Neural cell (in vitro differentiated cells): ENCODE results near the gene SIL1. TPM values are rescaled to one million over a fixed set of nuclear protein-coding genes. Genes with fewer than 3 reads are reported as not detected.

Source experiments
- H2AFZ ChIP-seq: fragments of 200-600, 300-800 bp; sonication (generic), shearing (Covaris generic); 2 replicates; pipeline ENCODE4 v1.6.0; 2014; ENCODE audit warnings: low read depth, mild to moderate bottlenecking, antibody characterized with exemption, low read length, moderate library complexity
- H3F3A ChIP-seq: fragments of 200-600 bp; shearing (Covaris generic); 2 replicates; pipeline ENCODE4 v1.6.1; 2016; ENCODE audit warnings: mild to moderate bottlenecking, moderate library complexity, mixed read lengths, antibody characterized with exemption, low read length; ENCODE audit not compliant: insufficient read depth, poor library complexity, severe bottlenecking
- H3K27ac ChIP-seq: fragments of 200-600, 300-800 bp; sonication (generic), shearing (Covaris generic); 2 replicates; pipeline ENCODE4 v1.5.1; 2014; ENCODE audit warnings: mild to moderate bottlenecking, low read length, moderate library complexity
- H3K27me3 ChIP-seq: fragments of 300-800, 200-600 bp; sonication (generic), shearing (Covaris generic); 2 replicates; pipeline ENCODE4 v1.6.0; 2014; ENCODE audit warnings: mild to moderate bottlenecking, low read depth, low read length, moderate library complexity; ENCODE audit not compliant: insufficient read depth
- H3K36me3 ChIP-seq: fragments of 300-800, 200-600 bp; sonication (generic), shearing (Covaris generic); 2 replicates; pipeline ENCODE4 v1.5.1; 2014; ENCODE audit warnings: mild to moderate bottlenecking, antibody characterized with exemption, low read length, moderate library complexity; ENCODE audit not compliant: insufficient read depth
- H3K4me2 ChIP-seq: fragments of 300-800, 200-600 bp; sonication (generic), shearing (Covaris generic); 2 replicates; pipeline ENCODE4 v1.6.0; 2014; ENCODE audit warnings: mild to moderate bottlenecking, low read length
- H3K4me3 ChIP-seq: fragments of 300-800, 200-600 bp; sonication (generic), shearing (Covaris generic); 2 replicates; pipeline ENCODE4 v1.5.1; 2014; ENCODE audit warnings: mild to moderate bottlenecking, low read length, moderate library complexity
- H3K79me2 ChIP-seq: fragments of 200-600 bp; shearing (Covaris generic); replicated peaks from 2 replicates; pipeline ENCODE4 v1.6.0; 2014; ENCODE audit warnings: mild to moderate bottlenecking, low read length, moderate library complexity; ENCODE audit not compliant: insufficient read depth
- H3K9ac ChIP-seq: fragments of 300-800, 200-600 bp; sonication (generic), shearing (Covaris generic); 2 replicates; pipeline ENCODE4 v1.6.1; 2016; ENCODE audit warnings: mild to moderate bottlenecking, low read length, mixed read lengths
- H3K9me2 ChIP-seq: fragments of 200-600 bp; shearing (Covaris generic); 2 replicates; pipeline ENCODE4 v1.6.1; 2016; ENCODE audit warnings: mild to moderate bottlenecking, low read length, mixed read lengths; ENCODE audit not compliant: insufficient read depth
- H3K9me3 ChIP-seq: fragments of 200-600, 300-800 bp; sonication (generic), shearing (Covaris generic); 2 replicates; pipeline ENCODE4 v1.6.1; 2016; ENCODE audit warnings: mild to moderate bottlenecking, mixed run types, low read length, moderate library complexity, mixed read lengths
- H4K20me1 ChIP-seq: fragments of 200-600 bp; shearing (Covaris generic); 2 replicates; pipeline ENCODE4 v1.6.1; 2016; ENCODE audit warnings: mild to moderate bottlenecking, mixed run types; ENCODE audit not compliant: insufficient read depth
- EP300 ChIP-seq: fragments of 450-650 bp; conservative IDR thresholded peaks from 2 replicates; pipeline ENCODE4 v1.6.1; 2014; ENCODE audit warnings: antibody characterized with exemption, mild to moderate bottlenecking, moderate library complexity; ENCODE audit not compliant: poor library complexity, severe bottlenecking
- EZH2 ChIP-seq: fragments of 200-600, 300-800 bp; shearing (Covaris generic), sonication (generic); IDR thresholded peaks from 2 replicates; pipeline ENCODE4 v1.6.1; 2014; ENCODE audit warnings: antibody characterized with exemption, low read length, borderline replicate concordance, mild to moderate bottlenecking; ENCODE audit not compliant: insufficient read depth, poor library complexity, severe bottlenecking
- MXI1 ChIP-seq: fragments of 450-650 bp; conservative IDR thresholded peaks from 2 replicates; pipeline ENCODE4 v1.6.1; 2014; ENCODE audit warnings: antibody characterized with exemption, mild to moderate bottlenecking; ENCODE audit not compliant: poor library complexity, severe bottlenecking
- POLR2AphosphoS5 ChIP-seq: IDR thresholded peaks from 2 replicates; pipeline ENCODE4 v1.6.1; 2012
- RAD21 ChIP-seq: fragments of 450-650 bp; conservative IDR thresholded peaks from 2 replicates; pipeline ENCODE4 v1.6.1; 2014; ENCODE audit warnings: antibody characterized with exemption, mild to moderate bottlenecking, moderate library complexity
- SMC3 ChIP-seq: fragments of 450-650 bp; conservative IDR thresholded peaks from 2 replicates; pipeline ENCODE4 v1.6.1; 2014; ENCODE audit warnings: antibody characterized with exemption, mild to moderate bottlenecking, moderate library complexity; ENCODE audit not compliant: poor library complexity
- TAF1 ChIP-seq: IDR thresholded peaks from 2 replicates; pipeline ENCODE4 v1.6.1; 2012; ENCODE audit warnings: low read depth
- polyA plus RNA-seq: library from polyadenylated mRNA; depleted of rRNA; stranded (reverse); fragments of >200 nt; gene quantifications from 2 replicates; pipeline ENCODE4 v1.2.3, GENCODE V29; 2014
- TF ChIP-seq, protein P1 (sequence below): fragments of 450-650 bp; IDR thresholded peaks from 2 replicates; pipeline ENCODE4 v1.5.1; 2014; ENCODE audit warnings: antibody characterized with exemption, mild to moderate bottlenecking, moderate library complexity; ENCODE audit not compliant: poor library complexity, severe bottlenecking
- TF ChIP-seq, protein P2 (sequence below): IDR thresholded peaks from 2 replicates; pipeline ENCODE4 v1.6.1; 2012; ENCODE audit warnings: borderline replicate concordance

SIL1 gene
- polyA plus RNA-seq, 1 donor from 2014 or later: 4.7 TPM

DNA sequence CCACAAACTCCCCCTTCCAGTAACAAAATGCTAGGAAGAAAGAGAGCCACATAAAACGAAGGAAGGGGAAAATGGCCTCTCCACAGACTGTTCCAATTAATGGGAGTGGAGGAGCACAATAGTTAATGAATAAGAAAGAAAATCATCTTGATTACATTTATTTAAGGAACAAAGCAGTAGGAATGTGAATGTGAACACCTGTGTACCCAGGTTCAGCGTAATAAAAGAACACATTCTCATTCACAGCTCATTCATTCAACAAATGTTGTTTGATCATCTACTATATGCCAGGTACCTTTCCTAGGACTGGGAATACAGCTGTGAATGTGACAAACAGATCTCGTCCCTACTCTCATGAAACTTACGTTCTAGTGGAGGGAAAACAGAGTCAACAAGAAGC lies 35.7 kb downstream of the SIL1 start:
- H3K27ac ChIP-seq: no peak overlapping the region
- no peaks in the 10 kb centered on the region for H3F3A ChIP-seq
- no peak for TF ChIP-seq EZH2
- TF ChIP-seq EP300: no peak
- TF ChIP-seq, protein P1, sequence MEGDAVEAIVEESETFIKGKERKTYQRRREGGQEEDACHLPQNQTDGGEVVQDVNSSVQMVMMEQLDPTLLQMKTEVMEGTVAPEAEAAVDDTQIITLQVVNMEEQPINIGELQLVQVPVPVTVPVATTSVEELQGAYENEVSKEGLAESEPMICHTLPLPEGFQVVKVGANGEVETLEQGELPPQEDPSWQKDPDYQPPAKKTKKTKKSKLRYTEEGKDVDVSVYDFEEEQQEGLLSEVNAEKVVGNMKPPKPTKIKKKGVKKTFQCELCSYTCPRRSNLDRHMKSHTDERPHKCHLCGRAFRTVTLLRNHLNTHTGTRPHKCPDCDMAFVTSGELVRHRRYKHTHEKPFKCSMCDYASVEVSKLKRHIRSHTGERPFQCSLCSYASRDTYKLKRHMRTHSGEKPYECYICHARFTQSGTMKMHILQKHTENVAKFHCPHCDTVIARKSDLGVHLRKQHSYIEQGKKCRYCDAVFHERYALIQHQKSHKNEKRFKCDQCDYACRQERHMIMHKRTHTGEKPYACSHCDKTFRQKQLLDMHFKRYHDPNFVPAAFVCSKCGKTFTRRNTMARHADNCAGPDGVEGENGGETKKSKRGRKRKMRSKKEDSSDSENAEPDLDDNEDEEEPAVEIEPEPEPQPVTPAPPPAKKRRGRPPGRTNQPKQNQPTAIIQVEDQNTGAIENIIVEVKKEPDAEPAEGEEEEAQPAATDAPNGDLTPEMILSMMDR: no peak
- TF ChIP-seq, protein P2, sequence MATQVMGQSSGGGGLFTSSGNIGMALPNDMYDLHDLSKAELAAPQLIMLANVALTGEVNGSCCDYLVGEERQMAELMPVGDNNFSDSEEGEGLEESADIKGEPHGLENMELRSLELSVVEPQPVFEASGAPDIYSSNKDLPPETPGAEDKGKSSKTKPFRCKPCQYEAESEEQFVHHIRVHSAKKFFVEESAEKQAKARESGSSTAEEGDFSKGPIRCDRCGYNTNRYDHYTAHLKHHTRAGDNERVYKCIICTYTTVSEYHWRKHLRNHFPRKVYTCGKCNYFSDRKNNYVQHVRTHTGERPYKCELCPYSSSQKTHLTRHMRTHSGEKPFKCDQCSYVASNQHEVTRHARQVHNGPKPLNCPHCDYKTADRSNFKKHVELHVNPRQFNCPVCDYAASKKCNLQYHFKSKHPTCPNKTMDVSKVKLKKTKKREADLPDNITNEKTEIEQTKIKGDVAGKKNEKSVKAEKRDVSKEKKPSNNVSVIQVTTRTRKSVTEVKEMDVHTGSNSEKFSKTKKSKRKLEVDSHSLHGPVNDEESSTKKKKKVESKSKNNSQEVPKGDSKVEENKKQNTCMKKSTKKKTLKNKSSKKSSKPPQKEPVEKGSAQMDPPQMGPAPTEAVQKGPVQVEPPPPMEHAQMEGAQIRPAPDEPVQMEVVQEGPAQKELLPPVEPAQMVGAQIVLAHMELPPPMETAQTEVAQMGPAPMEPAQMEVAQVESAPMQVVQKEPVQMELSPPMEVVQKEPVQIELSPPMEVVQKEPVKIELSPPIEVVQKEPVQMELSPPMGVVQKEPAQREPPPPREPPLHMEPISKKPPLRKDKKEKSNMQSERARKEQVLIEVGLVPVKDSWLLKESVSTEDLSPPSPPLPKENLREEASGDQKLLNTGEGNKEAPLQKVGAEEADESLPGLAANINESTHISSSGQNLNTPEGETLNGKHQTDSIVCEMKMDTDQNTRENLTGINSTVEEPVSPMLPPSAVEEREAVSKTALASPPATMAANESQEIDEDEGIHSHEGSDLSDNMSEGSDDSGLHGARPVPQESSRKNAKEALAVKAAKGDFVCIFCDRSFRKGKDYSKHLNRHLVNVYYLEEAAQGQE: no peak
- TF ChIP-seq MXI1: no peak
- no peak for TF ChIP-seq SMC3
- TF ChIP-seq RAD21: no peak
- TF ChIP-seq TAF1: no peak
- no peak for TF ChIP-seq POLR2AphosphoS5
- H4K20me1 ChIP-seq: no peaks in the 10 kb centered on the region
- H3K9ac ChIP-seq: no peak overlapping the region
- H3K27me3 ChIP-seq: no peaks in the 10 kb centered on the region
- no peak overlapping the region for H3K4me3 ChIP-seq
- no peaks in the 10 kb centered on the region for H3K36me3 ChIP-seq
- no peaks in the 10 kb centered on the region for H3K9me3 ChIP-seq
- no peaks in the 10 kb centered on the region for H3K9me2 ChIP-seq
- no peaks in the 10 kb centered on the region for H3K79me2 ChIP-seq
- H2AFZ ChIP-seq: no peak overlapping the region
- H3K4me2 ChIP-seq: no peak overlapping the region

DNA sequence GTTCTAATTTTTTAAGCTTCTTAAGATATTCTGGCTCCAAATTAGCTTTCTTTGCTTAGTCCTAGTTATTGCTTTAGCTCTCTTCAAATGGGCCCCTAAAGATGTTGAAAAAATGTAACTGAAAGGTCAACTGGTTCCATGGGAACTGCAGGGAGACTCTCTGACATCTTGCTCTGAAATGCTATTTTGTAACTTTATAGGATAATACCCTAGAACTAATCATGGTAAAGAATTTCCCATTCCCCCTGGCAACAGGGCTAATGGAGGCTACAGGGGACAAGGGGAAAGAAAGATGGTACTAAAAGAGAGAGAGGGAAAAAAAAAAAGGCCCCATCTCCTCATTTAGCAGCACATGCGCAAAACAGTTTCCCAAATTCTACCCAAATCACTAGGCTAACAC lies 39.4 kb downstream of the SIL1 start:
- no peak overlapping the region for H3K27ac ChIP-seq
- H3K9me2 ChIP-seq: no peaks in the 10 kb centered on the region
- no peak overlapping the region for H3K4me2 ChIP-seq
- no peak overlapping the region for H2AFZ ChIP-seq
- no peak overlapping the region for H3K9ac ChIP-seq
- TF ChIP-seq, protein P2: no peak
- TF ChIP-seq, protein P1: no peak
- no peak overlapping the region for H3K4me3 ChIP-seq
- no peaks in the 10 kb centered on the region for H3K79me2 ChIP-seq
- H3K9me3 ChIP-seq: no peaks in the 10 kb centered on the region
- no peaks in the 10 kb centered on the region for H3F3A ChIP-seq
- H3K27me3 ChIP-seq: no peaks in the 10 kb centered on the region
- H4K20me1 ChIP-seq: no peaks in the 10 kb centered on the region
- no peaks in the 10 kb centered on the region for H3K36me3 ChIP-seq
